Tibial nerve (tissue), 4 donors: ENCODE results near the gene KIF17. TPM values are rescaled to one million over a fixed set of nuclear protein-coding genes. Genes with fewer than 3 reads are reported as not detected.

Experiments used
- DNase-seq, 2 donors: peaks; one replicate each; pipeline ENCODE4 v3.0.0-alpha.2; 2019; ENCODE audit warnings: low spot score in 2 of 2
- H3K27ac ChIP-seq, 4 donors: fragments of 200-600 bp; sonication (generic) in 3 of 4; one replicate each; pipeline ENCODE4 v1.5.1; 2017 to 2019; ENCODE audit warnings: mild to moderate bottlenecking in 1 of 4
- H3K27me3 ChIP-seq, 2 donors: fragments of 200-600 bp; sonication (generic) in 1 of 2; one replicate each; pipeline versions ENCODE4 v1.5.1 to v1.6.0; 2017 to 2019
- H3K36me3 ChIP-seq, 3 donors: fragments of 200-600 bp; sonication (generic); one replicate each; pipeline ENCODE4 v1.5.1; 2018 to 2019
- H3K4me1 ChIP-seq, 4 donors: fragments of 200-600 bp; sonication (generic) in 3 of 4; one replicate each; pipeline ENCODE4 v1.5.1; 2017 to 2019
- H3K4me3 ChIP-seq, 4 donors: fragments of 200-600 bp; sonication (generic) in 3 of 4; one replicate each; pipeline ENCODE4 v1.5.1; 2017 to 2019; ENCODE audit warnings: mild to moderate bottlenecking in 1 of 4, moderate library complexity in 1 of 4
- H3K9me3 ChIP-seq, 4 donors: fragments of 200-600 bp; sonication (generic) in 3 of 4; one replicate each; pipeline ENCODE4 v1.5.1; 2017 to 2019
- CTCF ChIP-seq, 5 experiments: fragments of 200-600 bp in 3 of 5; fragments of 450-650 bp in 2 of 5; sonication (generic) in 3 of 5; IDR thresholded peaks; one replicate each; pipeline ENCODE4 v1.5.1; 2016 to 2019; ENCODE audit warnings: antibody characterized with exemption in 5 of 5, mild to moderate bottlenecking in 3 of 5, moderate library complexity in 2 of 5
- EP300 ChIP-seq, 2 donors: sonication (generic); formaldehyde crosslinking; IDR thresholded peaks; one replicate each; pipeline ENCODE4 v1.6.1; 2017; ENCODE audit warnings: antibody characterized with exemption in 2 of 2, mild to moderate bottlenecking in 1 of 2
- POLR2A ChIP-seq, 2 donors: fragments of 450-650 bp; IDR thresholded peaks; one replicate each; pipeline ENCODE4 v1.6.1; 2017; ENCODE audit warnings: antibody characterized with exemption in 2 of 2, mild to moderate bottlenecking in 2 of 2, moderate library complexity in 2 of 2
- WGBS, 2 donors: methylation state at CpG; one replicate each; pipeline ENCODE4 v1.1.5; 2018; 5-methylcytosine and 5-hydroxymethylcytosine counted together
- total RNA-seq, 4 donors: library from RNA; depleted of rRNA; stranded (reverse); fragments of >200 nt; gene quantifications; one replicate each; pipeline ENCODE4 v1.1.0, GENCODE V29; 2016

The KIF17 gene
- total RNA-seq, 4 donors from 2014 or later = 0.59 to 4.2 (median 3.3) TPM

DNA sequence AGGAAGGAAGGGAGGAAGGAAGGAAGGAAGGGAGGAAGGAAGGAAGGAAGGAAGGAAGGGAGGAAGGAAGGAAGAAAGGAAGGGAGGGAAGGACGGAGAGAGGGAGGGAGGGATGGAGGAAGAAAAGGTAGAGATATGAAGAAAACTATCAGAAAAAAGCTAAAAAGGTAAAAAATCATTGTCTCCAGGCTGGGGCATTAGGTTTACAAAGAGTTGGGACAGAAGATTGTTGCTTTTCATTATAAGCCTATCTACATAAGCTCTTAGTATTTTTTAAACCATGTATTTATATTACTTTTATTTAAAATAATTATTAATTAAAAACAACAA lies 91.7 kb downstream of the KIF17 start:
- Histone ChIP-seq H3K36me3 (no peaks in the 10 kb centered on the region), H3K4me1 (no peaks in the 10 kb centered on the region), H3K27me3 (peaks cover 0 to 17% of the 10 kb centered on the region in 2 donors), H3K9me3 (no peaks in the 10 kb centered on the region), H3K27ac (no peak overlapping the region), H3K4me3 (no peak overlapping the region)
- 43 to 65% methylated on average over 1 of the region's 1 CpG for WGBS, 2 donors
- DNase-seq = no peak
- TF ChIP-seq POLR2A (IDR thresholded peaks at IDR 0.05) = no peak
- TF ChIP-seq CTCF (IDR thresholded peaks at IDR 0.05) = no peak
- TF ChIP-seq EP300 (IDR thresholded peaks at IDR 0.05) = no peak

DNA sequence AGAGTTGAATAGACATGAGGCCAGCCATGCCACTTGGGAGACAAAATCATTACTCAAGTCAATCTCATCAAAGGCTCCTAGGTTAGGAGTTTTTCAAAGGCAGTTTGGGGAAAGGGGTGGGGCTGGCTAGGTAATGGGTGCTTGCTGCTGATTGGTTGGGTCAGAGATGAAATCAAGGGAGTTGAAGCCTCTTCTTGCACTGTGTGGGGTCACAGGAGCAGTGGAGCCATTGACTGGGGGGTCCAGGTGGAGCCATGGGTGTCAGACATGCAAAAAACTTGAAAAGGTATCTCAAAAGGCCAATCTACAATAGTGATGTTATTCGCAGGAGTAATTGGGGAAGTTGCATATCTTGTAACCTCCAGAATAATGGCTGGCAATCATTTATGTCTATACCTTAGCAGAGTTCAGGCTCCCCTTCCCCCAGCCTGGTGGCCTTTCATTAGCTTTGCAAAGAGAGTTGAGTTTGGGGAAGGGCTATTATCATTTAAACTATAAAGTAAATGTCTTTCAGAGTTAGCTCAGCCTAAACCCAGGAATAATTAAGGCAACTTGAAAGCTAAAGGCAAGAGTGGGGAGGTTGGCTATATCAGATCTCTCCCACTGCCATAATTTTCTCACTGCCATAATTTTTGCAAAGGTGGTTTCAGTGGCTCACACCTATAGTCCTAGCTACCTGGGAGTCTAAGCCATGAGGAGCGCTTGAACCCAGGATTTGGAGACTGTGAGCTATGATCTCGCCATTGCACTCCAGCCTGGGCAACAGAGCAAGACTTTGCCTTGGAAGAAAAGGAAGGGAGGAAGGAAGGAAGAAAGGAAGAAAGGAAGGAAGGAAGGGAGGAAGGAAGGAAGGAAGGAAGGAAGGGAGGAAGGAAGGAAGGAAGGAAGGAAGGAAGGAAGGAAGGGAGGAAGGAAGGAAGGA lies 92.4 kb downstream of the KIF17 start:
- Histone ChIP-seq H3K4me1 (no peaks in the 10 kb centered on the region), H3K4me3 (no peak overlapping the region), H3K36me3 (no peaks in the 10 kb centered on the region), H3K27ac (no peak overlapping the region), H3K27me3 (peaks cover 0 to 11% of the 10 kb centered on the region in 2 donors), H3K9me3 (no peaks in the 10 kb centered on the region)
- 78 to 82% methylated on average over 3 of the region's 3 CpGs for WGBS, 2 donors
- no peak for TF ChIP-seq POLR2A (IDR thresholded peaks at IDR 0.05)
- no peak for TF ChIP-seq EP300 (IDR thresholded peaks at IDR 0.05)
- no peak for TF ChIP-seq CTCF (IDR thresholded peaks at IDR 0.05)
- DNase-seq = no peak

DNA sequence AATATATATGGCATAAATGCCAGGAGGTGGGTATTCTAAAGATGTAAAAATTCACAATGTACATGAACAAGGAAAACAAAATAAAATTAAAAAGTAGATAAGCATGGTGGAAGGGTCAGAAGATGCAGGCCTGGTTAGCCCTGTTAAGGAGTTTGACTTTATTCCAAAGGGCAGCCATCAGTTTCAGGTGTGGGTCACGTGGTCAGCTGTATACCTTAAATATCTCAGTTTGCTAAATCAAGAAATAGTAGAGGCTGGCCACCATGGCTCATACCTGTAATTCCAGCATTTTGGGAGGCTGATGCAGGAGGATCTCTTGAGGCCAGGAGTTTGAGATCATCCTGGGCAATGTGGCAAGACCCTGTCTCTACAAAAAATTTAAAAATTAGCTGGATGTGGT lies 93.1 kb downstream of the KIF17 start:
- TF ChIP-seq POLR2A (IDR thresholded peaks at IDR 0.05) = no peak
- TF ChIP-seq EP300 (IDR thresholded peaks at IDR 0.05) = no peak
- TF ChIP-seq CTCF (IDR thresholded peaks at IDR 0.05) = no peak
- Histone ChIP-seq H3K27me3 (peaks cover 0 to 11% of the 10 kb centered on the region in 2 donors), H3K4me1 (no peaks in the 10 kb centered on the region), H3K9me3 (no peaks in the 10 kb centered on the region), H3K27ac (no peak overlapping the region), H3K4me3 (no peak overlapping the region), H3K36me3 (no peaks in the 10 kb centered on the region)
- no peak for DNase-seq
- WGBS, 2 donors = 84 to 86% methylated on average over 1 of the region's 1 CpG

- Histone ChIP-seq H3K27me3 (peaks cover 0 to 6% of the 10 kb centered on the region in 2 donors), H3K27ac (no peak overlapping the region), H3K4me3 (no peak overlapping the region), H3K4me1 (peaks cover 0 to 5% (median 0%) of the 10 kb centered on the region in 4 donors), H3K9me3 (no peaks in the 10 kb centered on the region), H3K36me3 (no peaks in the 10 kb centered on the region)
- no peak for TF ChIP-seq POLR2A (IDR thresholded peaks at IDR 0.05)
- no peak for TF ChIP-seq CTCF (IDR thresholded peaks at IDR 0.05)
- no peak for TF ChIP-seq EP300 (IDR thresholded peaks at IDR 0.05)
- WGBS, 2 donors = 85 to 91% methylated on average over 6 of the region's 6 CpGs
- no peak for DNase-seq
Measured at GRCh38 chr1:20621012-20621411, 96.8 kb downstream of the KIF17 start.

GRCh38 chr1:20619999-20620398 lies 97.8 kb downstream of the KIF17 start:
- H3K4me3 ChIP-seq = no peak overlapping the region
- WGBS, 2 donors = 86 to 95% methylated on average over 1 of the region's 1 CpG
- peaks cover 0 to under 1% of the 10 kb centered on the region in 2 donors for H3K27me3 ChIP-seq
- no peaks in the 10 kb centered on the region for H3K36me3 ChIP-seq
- no peaks in the 10 kb centered on the region for H3K9me3 ChIP-seq
- TF ChIP-seq POLR2A (IDR thresholded peaks at IDR 0.05) (no peak), CTCF (IDR thresholded peaks at IDR 0.05) (no peak), EP300 (IDR thresholded peaks at IDR 0.05) (no peak)
- H3K27ac ChIP-seq = no peak overlapping the region
- peaks cover 0 to 7% (median 0%) of the 10 kb centered on the region in 4 donors for H3K4me1 ChIP-seq
- DNase-seq = no peak
